HG03060 (cell line): ENCODE measurements around the gene BRICD5.

Source experiments
- ATAC-seq: cut with Tn5 transposase; IDR thresholded peaks from one replicate; pipeline ENCODE4 v1.9.1; 2021; ENCODE audit warnings: low read depth, moderate number of reproducible peaks; ENCODE audit not compliant: unreplicated experiment

BRICD5 gene

GRCh38 chr16:2184962-2185361 lies 25.7 kb downstream of the BRICD5 start:
- ATAC-seq: no peak

- ATAC-seq: no peak
Observed at GRCh38 chr16:2184346-2184745, 26.3 kb downstream of the BRICD5 start.

- no peak for ATAC-seq
Observed at GRCh38 chr16:2183671-2184070, 27.0 kb downstream of the BRICD5 start.

- no peak for ATAC-seq
Observed at GRCh38 chr16:2181952-2182351, 28.7 kb downstream of the BRICD5 start.

- ATAC-seq: no peak
Observed at GRCh38 chr16:2180962-2181923, 29.4 kb downstream of the BRICD5 start.

GRCh38 chr16:2180461-2180860 lies 30.2 kb downstream of the BRICD5 start:
- ATAC-seq: no peak

GRCh38 chr16:2179576-2179975 lies 31.1 kb downstream of the BRICD5 start:
- no peak for ATAC-seq

- no peak for ATAC-seq
Observed at GRCh38 chr16:2179107-2179501, 31.6 kb downstream of the BRICD5 start.

GRCh38 chr16:2178321-2179106 lies 32.1 kb downstream of the BRICD5 start:
- no peak for ATAC-seq

GRCh38 chr16:2177561-2177960 lies 33.1 kb downstream of the BRICD5 start:
- ATAC-seq: no peak

GRCh38 chr16:2177101-2177500 lies 33.6 kb downstream of the BRICD5 start:
- no peak for ATAC-seq

GRCh38 chr16:2176047-2176446 lies 34.6 kb downstream of the BRICD5 start:
- no peak for ATAC-seq

GRCh38 chr16:2175454-2175853 lies 35.2 kb downstream of the BRICD5 start:
- no peak for ATAC-seq

GRCh38 chr16:2174396-2175131 lies 36.1 kb downstream of the BRICD5 start:
- no peak for ATAC-seq

GRCh38 chr16:2173916-2174315 lies 36.7 kb downstream of the BRICD5 start:
- ATAC-seq: no peak

- ATAC-seq: no peak
Observed at GRCh38 chr16:2173366-2173765, 37.3 kb downstream of the BRICD5 start.

GRCh38 chr16:2172688-2173335 lies 37.9 kb downstream of the BRICD5 start:
- ATAC-seq: no peak

GRCh38 chr16:2171601-2172178 lies 39.0 kb downstream of the BRICD5 start:
- ATAC-seq: no peak

- no peak for ATAC-seq
Observed at GRCh38 chr16:2170587-2171435, 39.9 kb downstream of the BRICD5 start.
